Coronary artery (tissue), 2 donors: ENCODE data around the gene AGGF1.

ENCODE experiments used
- DNase-seq: peaks from one replicate; pipeline ENCODE4 v3.0.0-alpha.2; 2017; ENCODE audit warnings: low spot score
- H3K27ac ChIP-seq, 2 donors: fragments of 200-600 bp; sonication (generic); one replicate each; pipeline ENCODE4 v1.5.1; 2016 to 2019
- H3K4me3 ChIP-seq: fragments of 200-600 bp; sonication (generic); 2 replicates; pipeline ENCODE4 v1.5.1; 2016; ENCODE audit warnings: mild to moderate bottlenecking, moderate library complexity
- CTCF ChIP-seq: fragments of 200-600 bp; sonication (generic); IDR thresholded peaks from one replicate; pipeline ENCODE4 v1.5.1; 2019; ENCODE audit warnings: antibody characterized with exemption

AGGF1 gene

GRCh38 chr5:77010243-77010642 is 20.0 kb upstream of the AGGF1 start:
- no peak overlapping the region for H3K27ac ChIP-seq
- DNase-seq: no peak
- no peak overlapping the region for H3K4me3 ChIP-seq
- TF ChIP-seq CTCF: no peak

- no peak overlapping the region for H3K27ac ChIP-seq
- DNase-seq: no peak
- no peak overlapping the region for H3K4me3 ChIP-seq
- TF ChIP-seq CTCF: no peak
These were observed 18.7 kb upstream of the AGGF1 start for GRCh38 chr5:77011498-77011897.

GRCh38 chr5:77012601-77013000 is 17.6 kb upstream of the AGGF1 start:
- no peak for TF ChIP-seq CTCF
- no peak for DNase-seq
- Histone ChIP-seq H3K4me3 (no peak overlapping the region), H3K27ac (no peak overlapping the region)

- DNase-seq: no peak
- no peak for TF ChIP-seq CTCF
- Histone ChIP-seq H3K4me3 (no peak overlapping the region), H3K27ac (no peak overlapping the region)
These were observed 14.2 kb upstream of the AGGF1 start for GRCh38 chr5:77015938-77016569.

- Histone ChIP-seq H3K4me3 (no peak overlapping the region), H3K27ac (no peak overlapping the region)
- no peak for DNase-seq
- TF ChIP-seq CTCF: no peak
These were observed 13.2 kb upstream of the AGGF1 start for GRCh38 chr5:77016962-77017361.

- DNase-seq: no peak
These were observed 12.5 kb upstream of the AGGF1 start for GRCh38 chr5:77017668-77018067.

More at GRCh38 chr5:77017668-77018067, 12.5 kb upstream of the AGGF1 start:
- H3K27ac ChIP-seq: no peak overlapping the region
- TF ChIP-seq CTCF: no peak
- no peak overlapping the region for H3K4me3 ChIP-seq
